B cell (primary cell): ENCODE data around the gene CTNNA3.

Source experiments
- EZH2 ChIP-seq: IDR thresholded peaks from 2 replicates; pipeline ENCODE4 v1.6.1; 2012; ENCODE audit warnings: borderline replicate concordance, low read depth, mild to moderate bottlenecking, moderate library complexity, low read length; ENCODE audit not compliant: insufficient read depth, poor library complexity, severe bottlenecking
- TF ChIP-seq, protein P1 (sequence below): fragments of 200-600 bp; IDR thresholded peaks from one replicate; pipeline ENCODE4 v1.8.0; 2022; ENCODE audit warnings: antibody characterized with exemption, mild to moderate bottlenecking

DNA sequence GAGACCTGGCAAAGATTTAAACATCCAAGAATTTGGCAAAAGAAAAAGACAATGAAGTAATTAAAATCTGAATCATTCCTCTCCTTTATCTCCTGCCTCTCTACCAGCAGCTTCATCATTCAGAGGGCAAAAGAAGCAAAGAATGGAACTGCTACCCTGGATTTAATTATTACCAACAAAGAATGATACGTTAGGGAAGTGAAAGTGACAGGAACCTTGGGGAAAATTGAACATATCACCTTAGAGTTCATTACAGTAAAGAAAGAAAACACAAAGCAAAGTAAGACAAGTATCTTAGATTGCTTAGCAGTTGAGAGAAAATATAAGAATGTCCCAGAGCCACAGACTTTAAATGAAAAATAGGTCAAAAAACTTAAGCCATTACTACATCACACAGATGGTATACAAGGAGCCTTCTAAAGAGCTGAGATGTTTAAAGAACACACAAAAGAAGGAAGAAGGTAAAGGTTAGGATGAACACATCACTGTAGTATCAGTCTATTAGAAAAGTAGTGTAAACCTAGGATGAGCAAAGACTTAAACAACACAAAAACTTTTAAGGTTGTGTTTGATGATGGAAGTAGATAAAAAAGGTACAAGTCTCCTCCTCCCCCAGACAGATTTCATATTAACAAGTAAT, 17.5 kb downstream of the CTNNA3 start:
- no peak for TF ChIP-seq EZH2
- TF ChIP-seq, protein P1, sequence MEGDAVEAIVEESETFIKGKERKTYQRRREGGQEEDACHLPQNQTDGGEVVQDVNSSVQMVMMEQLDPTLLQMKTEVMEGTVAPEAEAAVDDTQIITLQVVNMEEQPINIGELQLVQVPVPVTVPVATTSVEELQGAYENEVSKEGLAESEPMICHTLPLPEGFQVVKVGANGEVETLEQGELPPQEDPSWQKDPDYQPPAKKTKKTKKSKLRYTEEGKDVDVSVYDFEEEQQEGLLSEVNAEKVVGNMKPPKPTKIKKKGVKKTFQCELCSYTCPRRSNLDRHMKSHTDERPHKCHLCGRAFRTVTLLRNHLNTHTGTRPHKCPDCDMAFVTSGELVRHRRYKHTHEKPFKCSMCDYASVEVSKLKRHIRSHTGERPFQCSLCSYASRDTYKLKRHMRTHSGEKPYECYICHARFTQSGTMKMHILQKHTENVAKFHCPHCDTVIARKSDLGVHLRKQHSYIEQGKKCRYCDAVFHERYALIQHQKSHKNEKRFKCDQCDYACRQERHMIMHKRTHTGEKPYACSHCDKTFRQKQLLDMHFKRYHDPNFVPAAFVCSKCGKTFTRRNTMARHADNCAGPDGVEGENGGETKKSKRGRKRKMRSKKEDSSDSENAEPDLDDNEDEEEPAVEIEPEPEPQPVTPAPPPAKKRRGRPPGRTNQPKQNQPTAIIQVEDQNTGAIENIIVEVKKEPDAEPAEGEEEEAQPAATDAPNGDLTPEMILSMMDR: no peak
